GM12878 (cell line): ENCODE data around the gene TMEM35A. TPM values are rescaled to one million over a fixed set of nuclear protein-coding genes. Genes with fewer than 3 reads are reported as not detected.

ENCODE experiments used
- ATAC-seq: fragments of 200-7000 bp; cut with Tn5 transposase; 3 replicates; pipeline ENCODE4 v1.9.1; 2020; ENCODE audit warnings: mild to moderate bottlenecking, moderate library complexity
- BruUV-seq: library from RNA; stranded (reverse); fragments of 400-500 nt; replicated peaks from 2 replicates; lab custom pipeline; 2021; lab: Mats Ljungman, UMichigan
- CTCF ChIA-PET: fragments of 300-600 bp; sonication (Branson Sonifier 250); formaldehyde crosslinking; extraction: SDS; loops from one replicate; lab custom pipeline; 2021; ENCODE audit warnings: inconsistent platforms; lab: Yijun Ruan, JAX
- POLR2A ChIA-PET: fragments of 350-600 bp; formaldehyde crosslinking; extraction: SDS; loops from one replicate; lab custom pipeline; 2021; ENCODE audit warnings: inconsistent platforms; lab: Charles Lee
- RAD21 ChIA-PET: fragments of 300-600 bp; sonication (Branson Sonifier 250); formaldehyde crosslinking; loops from one replicate; lab custom pipeline; 2023; ENCODE audit warnings: antibody characterized with exemption; ENCODE audit not compliant: unreplicated experiment; lab: Charles Lee
- SMC1A ChIA-PET: fragments of 300-600 bp; sonication (Branson Sonifier 250); formaldehyde crosslinking; loops from one replicate; lab custom pipeline; 2023; ENCODE audit not compliant: unreplicated experiment, uncharacterized antibody; lab: Charles Lee
- DNase-seq: peaks from one replicate; pipeline ENCODE4 v3.0.0-alpha.2; 2011; ENCODE audit warnings: low read depth, low spot score
- FAIRE-seq: peaks from 3 replicates; lab custom pipeline; 2011; peaks lifted over from hg19 to GRCh38; lab: Jason Lieb, UNC
- H2AFZ ChIP-seq: 2 replicates; pipeline ENCODE4 v1.6.0; 2011; ENCODE audit warnings: low read depth, low read length, control low read depth; ENCODE audit not compliant: control insufficient read depth
- H3K27ac ChIP-seq: 2 replicates; pipeline ENCODE4 v1.5.1; 2011; ENCODE audit warnings: control low read depth; ENCODE audit not compliant: control insufficient read depth, insufficient read depth
- H3K27me3 ChIP-seq, 2 experiments: replicated peaks in 1 of 2; 2 replicates each; pipeline versions ENCODE4 v1.6.0 to v1.6.1; 2011; ENCODE audit warnings: low read length in 1 of 2; ENCODE audit not compliant: control insufficient read depth in 2 of 2, insufficient read depth in 2 of 2
- H3K36me3 ChIP-seq, 2 experiments: 2 replicates each; pipeline ENCODE4 v1.5.1; 2011; ENCODE audit warnings: low read length in 1 of 2; ENCODE audit not compliant: control insufficient read depth in 2 of 2, insufficient read depth in 2 of 2
- H3K4me1 ChIP-seq: 2 replicates; pipeline ENCODE4 v1.6.1; 2011; ENCODE audit warnings: mild to moderate bottlenecking, low read length, moderate library complexity, mixed read lengths; ENCODE audit not compliant: control insufficient read depth, insufficient read depth
- H3K4me2 ChIP-seq: 2 replicates; pipeline ENCODE4 v1.6.0; 2011; ENCODE audit warnings: control low read depth; ENCODE audit not compliant: control insufficient read depth, insufficient read depth
- H3K4me3 ChIP-seq: fragments of 200-600 bp; sonication (generic); 2 replicates; pipeline ENCODE4 v1.5.1; 2016
- H3K79me2 ChIP-seq: 2 replicates; pipeline ENCODE4 v1.6.0; 2011; ENCODE audit warnings: low read length; ENCODE audit not compliant: control insufficient read depth, insufficient read depth
- H3K9ac ChIP-seq: 2 replicates; pipeline ENCODE4 v1.8.0; 2011; ENCODE audit warnings: low read length, control low read depth, mixed read lengths; ENCODE audit not compliant: control insufficient read depth, insufficient read depth
- H3K9me3 ChIP-seq: replicated peaks from 3 replicates; pipeline ENCODE4 v1.5.1; 2011; ENCODE audit warnings: mild to moderate bottlenecking, low read length; ENCODE audit not compliant: control insufficient read depth, insufficient read depth
- H4K20me1 ChIP-seq: 2 replicates; pipeline ENCODE4 v1.6.0; 2011; ENCODE audit not compliant: control insufficient read depth, insufficient read depth
- CREM ChIP-seq: IDR thresholded peaks from 2 replicates; pipeline ENCODE4 v1.6.1; 2014; ENCODE audit warnings: antibody characterized with exemption, low read depth
- STAT1 ChIP-seq: fragments of 450-650 bp; conservative IDR thresholded peaks from 2 replicates; pipeline ENCODE4 v1.6.1; 2014; ENCODE audit warnings: antibody characterized with exemption, mild to moderate bottlenecking
- WGBS: methylation state at CpG from one replicate; pipeline ENCODE4 v1.1.6; 2016; ENCODE audit warnings: low lambda C conversion rate; ENCODE audit not compliant: insufficient replicate concordance, insufficient coverage; ENCODE audit errors: missing lambda C conversion rate; 5-methylcytosine and 5-hydroxymethylcytosine counted together
- in situ Hi-C: fragments of 300-500 bp; cut with MboI; formaldehyde crosslinking; loops from 9 replicates; pipeline ENCODE4 v1.14.3; 2018; ENCODE audit warnings: mixed read lengths
- intact Hi-C: fragments of 100-400 bp; cut with micrococcal nuclease; formaldehyde crosslinking; loops from one replicate; pipeline ENCODE4 v1.14.2; 2022; ENCODE audit not compliant: unreplicated experiment
- polyA plus RNA-seq, 11 experiments: library from polyadenylated mRNA; depleted of rRNA in 4 of 11; unstranded in 6 of 11; stranded (reverse) in 5 of 11; fragments of >200 nt; fragmentation: Nextera tagmentation in 4 of 11; fragmentation: Illumina TruSeq in 1 of 11; extraction: Ambion mirVana in 4 of 11; extraction: Trizol in 1 of 11; gene quantifications; 1 replicate in 1 of 11; 2 replicates in 10 of 11; pipeline versions ENCODE4 v1.2.1 to v1.2.3, GENCODE V29; 2011 to 2016; ENCODE audit warnings: inconsistent platforms in 2 of 11, missing spikeins in 2 of 11, low read depth in 1 of 11
- total RNA-seq, 4 experiments: library from RNA; depleted of rRNA in 3 of 4; stranded (reverse); fragments of >200 nt in 3 of 4; fragmentation: Illumina TruSeq in 1 of 4; extraction: Trizol in 1 of 4; gene quantifications; 2 replicates each; pipeline versions ENCODE4 v1.2.1 to v1.2.3, GENCODE V29; 2013 to 2021
- TF ChIP-seq, protein P1 (sequence below): fragments of 450-650 bp; IDR thresholded peaks from 2 replicates; pipeline ENCODE4 v1.6.1; 2017; ENCODE audit warnings: mild to moderate bottlenecking
- TF ChIP-seq, protein P2 (sequence below): IDR thresholded peaks from 2 replicates; pipeline ENCODE4 v1.6.1; 2011; ENCODE audit warnings: mild to moderate bottlenecking, low read depth, low read length, moderate library complexity; ENCODE audit not compliant: insufficient replicate concordance
- TF ChIP-seq, protein P3 (sequence below): IDR thresholded peaks from 2 replicates; pipeline ENCODE4 v1.6.1; 2011; ENCODE audit warnings: low read depth, mild to moderate bottlenecking, low read length, moderate library complexity, borderline replicate concordance; ENCODE audit errors: extremely low read depth
- TF ChIP-seq, protein P4 (sequence below): fragments of 450-650 bp; IDR thresholded peaks from 2 replicates; pipeline ENCODE4 v1.6.1; 2018; ENCODE audit warnings: borderline replicate concordance, mild to moderate bottlenecking; ENCODE audit not compliant: partially characterized antibody
- TF ChIP-seq, protein P5 (sequence below): IDR thresholded peaks from 2 replicates; pipeline ENCODE4 v1.6.1; 2011; ENCODE audit warnings: low read depth, low read length, improper control_type of control experiment, borderline replicate concordance

Gene TMEM35A
- total and polyA plus RNA-seq, 10 of the 15 experiments (the other 5 are each of a cell fraction or from before 2014, with no cell fraction given), result not detected

DNA sequence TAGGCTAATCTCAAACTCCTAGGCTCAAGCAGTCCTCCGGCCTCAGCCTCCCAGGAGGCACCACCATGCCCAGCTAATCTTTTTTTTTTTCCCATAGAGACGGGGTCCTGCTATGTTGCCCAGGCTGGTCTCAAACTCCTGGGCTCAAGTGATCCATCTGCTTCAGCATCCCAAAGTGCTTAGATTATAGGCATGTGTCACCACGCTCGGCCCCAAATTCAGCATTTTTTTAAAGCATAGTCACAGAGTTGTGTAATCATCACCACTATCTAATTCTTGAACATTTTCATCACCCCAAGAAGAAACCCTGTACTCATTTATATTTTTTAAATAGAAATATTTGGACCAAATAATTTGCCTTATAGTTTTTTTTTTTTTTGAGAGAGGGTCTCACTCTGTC, 29.6 kb downstream of the TMEM35A start (continued):
- TF ChIP-seq, protein P1, sequence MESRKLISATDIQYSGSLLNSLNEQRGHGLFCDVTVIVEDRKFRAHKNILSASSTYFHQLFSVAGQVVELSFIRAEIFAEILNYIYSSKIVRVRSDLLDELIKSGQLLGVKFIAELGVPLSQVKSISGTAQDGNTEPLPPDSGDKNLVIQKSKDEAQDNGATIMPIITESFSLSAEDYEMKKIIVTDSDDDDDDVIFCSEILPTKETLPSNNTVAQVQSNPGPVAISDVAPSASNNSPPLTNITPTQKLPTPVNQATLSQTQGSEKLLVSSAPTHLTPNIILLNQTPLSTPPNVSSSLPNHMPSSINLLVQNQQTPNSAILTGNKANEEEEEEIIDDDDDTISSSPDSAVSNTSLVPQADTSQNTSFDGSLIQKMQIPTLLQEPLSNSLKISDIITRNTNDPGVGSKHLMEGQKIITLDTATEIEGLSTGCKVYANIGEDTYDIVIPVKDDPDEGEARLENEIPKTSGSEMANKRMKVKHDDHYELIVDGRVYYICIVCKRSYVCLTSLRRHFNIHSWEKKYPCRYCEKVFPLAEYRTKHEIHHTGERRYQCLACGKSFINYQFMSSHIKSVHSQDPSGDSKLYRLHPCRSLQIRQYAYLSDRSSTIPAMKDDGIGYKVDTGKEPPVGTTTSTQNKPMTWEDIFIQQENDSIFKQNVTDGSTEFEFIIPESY, result no peak
- TF ChIP-seq, protein P2, sequence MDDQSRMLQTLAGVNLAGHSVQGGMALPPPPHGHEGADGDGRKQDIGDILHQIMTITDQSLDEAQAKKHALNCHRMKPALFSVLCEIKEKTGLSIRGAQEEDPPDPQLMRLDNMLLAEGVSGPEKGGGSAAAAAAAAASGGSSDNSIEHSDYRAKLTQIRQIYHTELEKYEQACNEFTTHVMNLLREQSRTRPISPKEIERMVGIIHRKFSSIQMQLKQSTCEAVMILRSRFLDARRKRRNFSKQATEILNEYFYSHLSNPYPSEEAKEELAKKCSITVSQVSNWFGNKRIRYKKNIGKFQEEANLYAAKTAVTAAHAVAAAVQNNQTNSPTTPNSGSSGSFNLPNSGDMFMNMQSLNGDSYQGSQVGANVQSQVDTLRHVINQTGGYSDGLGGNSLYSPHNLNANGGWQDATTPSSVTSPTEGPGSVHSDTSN, result no peak
- no peak for TF ChIP-seq CREM
- TF ChIP-seq, all 136 proteins: peak for 0

DNA sequence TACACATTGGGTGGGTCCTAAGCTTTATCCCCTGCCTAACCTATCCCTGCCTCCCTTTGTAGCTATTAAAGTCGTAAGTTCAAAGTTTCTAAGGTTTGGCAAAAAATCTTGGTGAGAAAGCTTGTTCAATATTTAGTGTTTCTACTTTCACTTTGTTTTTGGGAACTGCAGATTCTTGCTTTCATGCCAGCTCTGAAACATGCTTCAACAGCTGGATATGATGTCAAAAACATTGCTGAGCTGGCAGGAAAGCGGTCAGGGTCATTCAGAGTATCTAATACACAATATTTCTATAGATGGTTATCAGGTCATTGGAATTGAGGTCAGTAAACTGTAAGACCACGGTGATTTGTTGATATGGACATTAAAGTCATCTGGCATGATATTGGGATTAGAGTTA, 39.0 kb downstream of the TMEM35A start:
- CTCF ChIA-PET, result no interaction called here
- BruUV-seq, result no TSS peak

More for the DNA sequence above, 39.0 kb downstream of the TMEM35A start:
- Histone ChIP-seq H2AFZ (no peak overlapping the region), H3K4me2 (no peak overlapping the region), H3K27me3 (no peaks in the 10 kb centered on the region), H3K27ac (no peak overlapping the region), H3K4me3 (no peak overlapping the region), H4K20me1 (no peaks in the 10 kb centered on the region), H3K79me2 (no peaks in the 10 kb centered on the region), H3K9me3 (no peaks in the 10 kb centered on the region), H3K36me3 (no peaks in the 10 kb centered on the region; a peak in 1 of 4 replicates), H3K9ac (no peak overlapping the region), H3K4me1 (no peaks in the 10 kb centered on the region)
- ATAC-seq, result no peak
- ChIA-PET SMC1A (no interaction called here), POLR2A (no interaction called here), RAD21 (no interaction called here)
- no peak for FAIRE-seq
- intact Hi-C loops, result no loop called here
- in situ Hi-C loops, result no loop called here
- DNase-seq, result no peak
- WGBS, result 42% methylated on average over 3 of the region's 3 CpGs
- TF ChIP-seq, protein P3, sequence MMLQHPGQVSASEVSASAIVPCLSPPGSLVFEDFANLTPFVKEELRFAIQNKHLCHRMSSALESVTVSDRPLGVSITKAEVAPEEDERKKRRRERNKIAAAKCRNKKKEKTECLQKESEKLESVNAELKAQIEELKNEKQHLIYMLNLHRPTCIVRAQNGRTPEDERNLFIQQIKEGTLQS, result no peak
- no peak for TF ChIP-seq STAT1
- TF ChIP-seq, protein P4, sequence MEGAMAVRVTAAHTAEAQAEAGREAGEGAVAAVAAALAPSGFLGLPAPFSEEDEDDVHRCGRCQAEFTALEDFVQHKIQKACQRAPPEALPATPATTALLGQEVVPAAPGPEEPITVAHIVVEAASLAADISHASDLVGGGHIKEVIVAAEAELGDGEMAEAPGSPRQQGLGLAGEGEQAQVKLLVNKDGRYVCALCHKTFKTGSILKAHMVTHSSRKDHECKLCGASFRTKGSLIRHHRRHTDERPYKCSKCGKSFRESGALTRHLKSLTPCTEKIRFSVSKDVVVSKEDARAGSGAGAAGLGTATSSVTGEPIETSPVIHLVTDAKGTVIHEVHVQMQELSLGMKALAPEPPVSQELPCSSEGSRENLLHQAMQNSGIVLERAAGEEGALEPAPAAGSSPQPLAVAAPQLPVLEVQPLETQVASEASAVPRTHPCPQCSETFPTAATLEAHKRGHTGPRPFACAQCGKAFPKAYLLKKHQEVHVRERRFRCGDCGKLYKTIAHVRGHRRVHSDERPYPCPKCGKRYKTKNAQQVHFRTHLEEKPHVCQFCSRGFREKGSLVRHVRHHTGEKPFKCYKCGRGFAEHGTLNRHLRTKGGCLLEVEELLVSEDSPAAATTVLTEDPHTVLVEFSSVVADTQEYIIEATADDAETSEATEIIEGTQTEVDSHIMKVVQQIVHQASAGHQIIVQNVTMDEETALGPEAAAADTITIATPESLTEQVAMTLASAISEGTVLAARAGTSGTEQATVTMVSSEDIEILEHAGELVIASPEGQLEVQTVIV, result no peak
- TF ChIP-seq, protein P5, sequence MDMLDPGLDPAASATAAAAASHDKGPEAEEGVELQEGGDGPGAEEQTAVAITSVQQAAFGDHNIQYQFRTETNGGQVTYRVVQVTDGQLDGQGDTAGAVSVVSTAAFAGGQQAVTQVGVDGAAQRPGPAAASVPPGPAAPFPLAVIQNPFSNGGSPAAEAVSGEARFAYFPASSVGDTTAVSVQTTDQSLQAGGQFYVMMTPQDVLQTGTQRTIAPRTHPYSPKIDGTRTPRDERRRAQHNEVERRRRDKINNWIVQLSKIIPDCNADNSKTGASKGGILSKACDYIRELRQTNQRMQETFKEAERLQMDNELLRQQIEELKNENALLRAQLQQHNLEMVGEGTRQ, result no peak
- TF ChIP-seq, all 136 proteins: peak for 0
